IMR-90 (cell line): ENCODE data around the gene THAP9. TPM values are rescaled to one million over a fixed set of nuclear protein-coding genes. Genes with fewer than 3 reads are reported as not detected.

ENCODE experiments used
- ATAC-seq: fragments of 200-7000 bp; cut with Tn5 transposase; 2 replicates; pipeline ENCODE4 v1.9.1; 2020; ENCODE audit warnings: low read depth, mild to moderate bottlenecking, moderate library complexity
- Bru-seq: library from RNA; stranded (reverse); fragments of 400-500 nt; gene quantifications from one replicate; lab custom pipeline; 2021; lab: Mats Ljungman, UMichigan
- BruChase-seq, 2 experiments: library from RNA; stranded (reverse); fragments of 400-500 nt; gene quantifications; one replicate each; lab custom pipeline; 2021; lab: Mats Ljungman, UMichigan
- BruUV-seq: library from RNA; stranded (reverse); fragments of 400-500 nt; replicated peaks from 2 replicates; lab custom pipeline; 2021; lab: Mats Ljungman, UMichigan
- CTCF ChIA-PET: fragments of 300-600 bp; formaldehyde crosslinking; extraction: SDS; loops from one replicate; lab custom pipeline; 2021; ENCODE audit warnings: antibody characterized with exemption; lab: Yijun Ruan, JAX
- POLR2A ChIA-PET: fragments of 300-600 bp; sonication (Branson Sonifier 250); formaldehyde crosslinking; loops from one replicate; lab custom pipeline; 2022; ENCODE audit warnings: antibody characterized with exemption; ENCODE audit not compliant: unreplicated experiment; lab: Charles Lee
- DNase-seq: peaks from one replicate; pipeline ENCODE4 v3.0.0; 2013
- H2AFZ ChIP-seq: replicated peaks from 2 replicates; pipeline ENCODE3; 2013; ENCODE audit warnings: low read length, mild to moderate bottlenecking; ENCODE audit not compliant: poor library complexity
- H2AK5ac ChIP-seq: 2 replicates; pipeline ENCODE4 v1.6.1; 2013; ENCODE audit warnings: low read depth, low read length, inconsistent platforms
- H2AK9ac ChIP-seq: replicated peaks from 2 replicates; pipeline ENCODE3; 2013; ENCODE audit warnings: mild to moderate bottlenecking, low read depth, low read length, moderate library complexity; ENCODE audit not compliant: poor library complexity
- H2BK120ac ChIP-seq: 2 replicates; pipeline ENCODE4 v1.6.1; 2013; ENCODE audit warnings: low read depth, low read length, inconsistent platforms
- H2BK15ac ChIP-seq: 3 replicates; pipeline ENCODE4 v1.6.1; 2013; ENCODE audit warnings: low read depth, low read length, inconsistent platforms
- H2BK20ac ChIP-seq: 2 replicates; pipeline ENCODE4 v1.6.1; 2013; ENCODE audit warnings: low read depth, mild to moderate bottlenecking, inconsistent platforms, low read length, moderate library complexity
- H2BK5ac ChIP-seq: 2 replicates; pipeline ENCODE4 v1.6.1; 2013; ENCODE audit warnings: mild to moderate bottlenecking, low read depth, low read length, inconsistent platforms; ENCODE audit not compliant: poor library complexity, severe bottlenecking
- H3K14ac ChIP-seq: replicated peaks from 2 replicates; pipeline ENCODE4 v1.6.1; 2013; ENCODE audit warnings: low read depth, low read length, inconsistent platforms
- H3K18ac ChIP-seq: 2 replicates; pipeline ENCODE4 v1.6.1; 2013; ENCODE audit warnings: low read depth, low read length, control low read depth
- H3K23ac ChIP-seq: 2 replicates; pipeline ENCODE4 v1.6.1; 2013; ENCODE audit warnings: low read depth, low read length, inconsistent platforms
- H3K27ac ChIP-seq: 2 replicates; pipeline ENCODE4 v1.5.1; 2013; ENCODE audit warnings: mild to moderate bottlenecking, control low read depth, low read length; ENCODE audit not compliant: insufficient read depth
- H3K27me3 ChIP-seq: 2 replicates; pipeline ENCODE4 v1.6.1; 2013; ENCODE audit warnings: low read length; ENCODE audit not compliant: control insufficient read depth, insufficient read depth
- H3K36me3 ChIP-seq: 2 replicates; pipeline ENCODE4 v1.6.1; 2013; ENCODE audit warnings: low read length, mixed read lengths; ENCODE audit not compliant: control insufficient read depth, insufficient read depth
- H3K4ac ChIP-seq: 2 replicates; pipeline ENCODE4 v1.6.1; 2013; ENCODE audit warnings: low read depth, low read length, inconsistent platforms
- H3K4me1 ChIP-seq: 2 replicates; pipeline ENCODE4 v1.6.1; 2013; ENCODE audit warnings: low read length, mixed read lengths; ENCODE audit not compliant: control insufficient read depth, insufficient read depth
- H3K4me2 ChIP-seq: 2 replicates; pipeline ENCODE4 v1.6.1; 2013; ENCODE audit warnings: low read depth, mild to moderate bottlenecking, control low read depth, low read length, moderate library complexity
- H3K4me3 ChIP-seq: 2 replicates; pipeline ENCODE4 v1.5.1; 2013; ENCODE audit warnings: low read depth, mild to moderate bottlenecking, control low read depth, low read length, moderate library complexity; ENCODE audit not compliant: insufficient read depth
- H3K56ac ChIP-seq: 2 replicates; pipeline ENCODE4 v1.6.1; 2013; ENCODE audit warnings: low read length, inconsistent platforms; ENCODE audit not compliant: insufficient read depth; ENCODE audit errors: extremely low read depth
- H3K79me1 ChIP-seq, 2 experiments: 2 replicates each; pipeline ENCODE4 v1.6.1; 2013; ENCODE audit warnings: low read length in 2 of 2, inconsistent platforms in 1 of 2, low read depth in 1 of 2
- H3K9ac ChIP-seq: 2 replicates; pipeline ENCODE4 v1.6.1; 2013; ENCODE audit warnings: low read depth, low read length, control low read depth
- H3K9me1 ChIP-seq: 2 replicates; pipeline ENCODE4 v1.6.1; 2013; ENCODE audit warnings: low read length, inconsistent platforms; ENCODE audit not compliant: insufficient read depth
- H3K9me3 ChIP-seq: 2 replicates; pipeline ENCODE4 v1.6.1; 2013; ENCODE audit warnings: low read length; ENCODE audit not compliant: control insufficient read depth, insufficient read depth
- H4K20me1 ChIP-seq: 2 replicates; pipeline ENCODE4 v1.6.1; 2013; ENCODE audit warnings: low read length, inconsistent platforms; ENCODE audit not compliant: insufficient read depth
- H4K5ac ChIP-seq: 2 replicates; pipeline ENCODE4 v1.6.1; 2013; ENCODE audit warnings: mild to moderate bottlenecking, low read depth, low read length, control low read depth
- H4K8ac ChIP-seq, 2 experiments: 2 replicates each; pipeline ENCODE4 v1.6.1; 2013; ENCODE audit warnings: low read depth in 2 of 2, low read length in 2 of 2, control low read depth in 1 of 2, inconsistent platforms in 1 of 2
- H4K91ac ChIP-seq: 2 replicates; pipeline ENCODE4 v1.6.1; 2013; ENCODE audit warnings: low read depth, low read length, inconsistent platforms; ENCODE audit not compliant: insufficient read depth
- BHLHE40 ChIP-seq: fragments of 150-350 bp; IDR thresholded peaks from 2 replicates; pipeline ENCODE4 v1.6.1; 2016; ENCODE audit warnings: mild to moderate bottlenecking, low read depth, low read length
- CEBPB ChIP-seq: IDR thresholded peaks from 2 replicates; pipeline ENCODE4 v1.6.1; 2012; ENCODE audit warnings: low read depth, low read length, improper control_type of control experiment
- MAFK ChIP-seq: IDR thresholded peaks from 2 replicates; pipeline ENCODE4 v1.6.1; 2012; ENCODE audit warnings: low read depth, low read length, improper control_type of control experiment
- POLR2A ChIP-seq: IDR thresholded peaks from 2 replicates; pipeline ENCODE4 v1.6.1; 2012; ENCODE audit warnings: mild to moderate bottlenecking, low read depth, low read length
- RCOR1 ChIP-seq: IDR thresholded peaks from 2 replicates; pipeline ENCODE4 v1.6.1; 2012; ENCODE audit warnings: mild to moderate bottlenecking, low read length, improper control_type of control experiment; ENCODE audit not compliant: insufficient replicate concordance
- RFX5 ChIP-seq: IDR thresholded peaks from 2 replicates; pipeline ENCODE4 v1.8.0; 2012; ENCODE audit warnings: low read depth, mild to moderate bottlenecking, low read length, moderate library complexity
- WGBS, 2 experiments: methylation state at CpG; one replicate each; pipeline versions ENCODE4 v1.1.5 to v1.1.7; 2013; ENCODE audit warnings: missing lambda C conversion rate in 2 of 2; ENCODE audit not compliant: insufficient read length in 1 of 2; ENCODE audit errors: extremely low coverage in 2 of 2; 5-methylcytosine and 5-hydroxymethylcytosine counted together
- dilution Hi-C: fragments of 300-500 bp; cut with HindIII; formaldehyde crosslinking; loops from one replicate; pipeline ENCODE4 v1.14.3; 2018; ENCODE audit warnings: low sequenced_read_pairs; ENCODE audit not compliant: unreplicated experiment
- in situ Hi-C: fragments of 300-500 bp; cut with MboI; formaldehyde crosslinking; loops from 3 replicates; pipeline ENCODE4 v1.14.3; 2019; ENCODE audit warnings: low sequenced_read_pairs, inconsistent platforms, mixed read lengths
- intact Hi-C: fragments of 100-400 bp; cut with micrococcal nuclease; formaldehyde crosslinking; loops from 2 replicates; pipeline ENCODE4 v1.10.0; 2022
- long read RNA-seq: library from polyadenylated mRNA; unstranded; transcript quantifications from one replicate; pipeline ENCODE4 v2.0.0, GENCODE V29; 2021; ENCODE audit not compliant: unreplicated experiment
- polyA plus RNA-seq, 3 experiments: library from polyadenylated mRNA; depleted of rRNA; stranded (reverse); fragments of >200 nt; gene quantifications; 2 replicates each; pipeline ENCODE4 v1.2.3, GENCODE V29; 2012; ENCODE audit warnings: low replicate concordance in 1 of 3
- total RNA-seq: library from RNA; depleted of rRNA; stranded (reverse); fragments of >200 nt; gene quantifications from 2 replicates; pipeline ENCODE4 v1.2.3, GENCODE V29; 2012; rRNA removed
- TF ChIP-seq, protein P1 (sequence below): fragments of 150-350 bp; IDR thresholded peaks from 2 replicates; pipeline ENCODE4 v1.6.1; 2017; ENCODE audit warnings: mild to moderate bottlenecking, antibody characterized with exemption, low read length, low read depth
- TF ChIP-seq, protein P2 (sequence below): conservative IDR thresholded peaks from 2 replicates; pipeline ENCODE4 v1.5.1; 2012; ENCODE audit warnings: mild to moderate bottlenecking, low read depth, low read length, improper control_type of control experiment

THAP9 gene, protein sequence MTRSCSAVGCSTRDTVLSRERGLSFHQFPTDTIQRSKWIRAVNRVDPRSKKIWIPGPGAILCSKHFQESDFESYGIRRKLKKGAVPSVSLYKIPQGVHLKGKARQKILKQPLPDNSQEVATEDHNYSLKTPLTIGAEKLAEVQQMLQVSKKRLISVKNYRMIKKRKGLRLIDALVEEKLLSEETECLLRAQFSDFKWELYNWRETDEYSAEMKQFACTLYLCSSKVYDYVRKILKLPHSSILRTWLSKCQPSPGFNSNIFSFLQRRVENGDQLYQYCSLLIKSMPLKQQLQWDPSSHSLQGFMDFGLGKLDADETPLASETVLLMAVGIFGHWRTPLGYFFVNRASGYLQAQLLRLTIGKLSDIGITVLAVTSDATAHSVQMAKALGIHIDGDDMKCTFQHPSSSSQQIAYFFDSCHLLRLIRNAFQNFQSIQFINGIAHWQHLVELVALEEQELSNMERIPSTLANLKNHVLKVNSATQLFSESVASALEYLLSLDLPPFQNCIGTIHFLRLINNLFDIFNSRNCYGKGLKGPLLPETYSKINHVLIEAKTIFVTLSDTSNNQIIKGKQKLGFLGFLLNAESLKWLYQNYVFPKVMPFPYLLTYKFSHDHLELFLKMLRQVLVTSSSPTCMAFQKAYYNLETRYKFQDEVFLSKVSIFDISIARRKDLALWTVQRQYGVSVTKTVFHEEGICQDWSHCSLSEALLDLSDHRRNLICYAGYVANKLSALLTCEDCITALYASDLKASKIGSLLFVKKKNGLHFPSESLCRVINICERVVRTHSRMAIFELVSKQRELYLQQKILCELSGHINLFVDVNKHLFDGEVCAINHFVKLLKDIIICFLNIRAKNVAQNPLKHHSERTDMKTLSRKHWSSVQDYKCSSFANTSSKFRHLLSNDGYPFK
- total RNA-seq (2.9 and 4.2 TPM in 2 replicates), polyA plus RNA-seq (2012; rRNA removed) (0.86 and 0.98 TPM in 2 replicates), Bru-seq, nascent RNA (percentile 49 among the genes with signal in this experiment), BruChase-seq, experiment 1, labeled RNA remaining after a 6-hour chase (percentile 46 among the genes with signal in this experiment), BruChase-seq, experiment 2, labeled RNA remaining after a 2-hour chase (percentile 49 among the genes with signal in this experiment)
- polyA plus RNA-seq (2012; cell fraction: cytosol; rRNA removed) = 0.20 and 0.30 TPM in 2 replicates
- 0.17 and 1.7 TPM in 2 replicates for polyA plus RNA-seq (2012; cell fraction: nucleus; rRNA removed; ENCODE audit: low replicate concordance)
- long read RNA-seq, partial matches to known transcripts = 0 of 3 reads
- long read RNA-seq, other reads (novel, unspliced or antisense) = 1 of 3 reads

DNA sequence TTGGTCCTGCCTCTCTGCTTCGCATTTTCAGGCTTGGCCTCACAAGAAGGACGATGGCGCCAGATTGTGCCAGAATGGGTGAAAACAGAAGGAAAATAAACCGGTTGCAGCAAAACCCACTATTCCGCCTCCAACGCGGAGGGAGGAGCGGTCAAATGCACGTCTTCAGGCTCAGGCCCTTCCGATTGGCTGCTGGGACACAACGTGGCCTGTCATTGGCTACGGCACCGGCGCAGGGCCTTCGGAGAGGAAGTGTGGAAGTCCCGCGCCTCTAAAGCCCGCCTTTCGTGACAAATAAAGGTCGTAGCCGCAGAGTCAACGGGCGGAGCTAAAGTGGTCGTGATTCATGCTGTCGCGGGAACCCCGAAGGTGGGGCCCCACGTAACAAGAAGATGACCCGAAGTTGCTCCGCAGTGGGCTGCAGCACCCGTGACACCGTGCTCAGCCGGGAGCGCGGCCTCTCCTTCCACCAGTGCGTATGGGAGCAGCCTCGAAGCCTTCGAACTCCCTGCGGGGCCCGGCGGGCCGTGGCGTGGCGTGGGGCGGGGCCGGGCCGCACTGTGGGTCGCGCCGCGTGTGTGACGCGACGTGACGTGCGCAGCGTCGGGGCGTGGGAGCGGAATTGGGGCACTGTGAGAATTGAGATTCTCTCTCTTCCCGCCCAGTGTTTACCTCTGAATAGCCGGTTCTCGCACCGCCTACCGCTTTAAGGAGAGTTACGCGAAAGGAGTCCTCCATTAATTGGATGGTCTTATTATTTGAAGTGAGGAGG lies at the start of gene THAP9:
TSS of gene THAP9 (plus strand) at position 325 of the 772 bp plus-strand sequence. CDS start at position 393, 68 bp downstream.
- peak within 1 kb of the TSS; percentile 88 for H3K27ac ChIP-seq
- CTCF ChIA-PET = no interaction called here
- peak within 1 kb of the TSS; percentile 83 for H2AK5ac ChIP-seq
- H2AK9ac ChIP-seq = peak within 1 kb of the TSS; percentile 94
- H3K18ac ChIP-seq = peak within 1 kb of the TSS; percentile 61
- H2BK5ac ChIP-seq = peak within 1 kb of the TSS; percentile 96
- H4K8ac ChIP-seq = peak within 1 kb of the TSS; percentile 65 to 89
- peak within 1 kb of the TSS; percentile 88 for H3K9ac ChIP-seq
- H3K4me1 ChIP-seq = no peaks in the 10 kb centered on the region
- H3K9me3 ChIP-seq = no peaks in the 10 kb centered on the region
- H3K4ac ChIP-seq = peak within 1 kb of the TSS; percentile 88
- POLR2A ChIA-PET = interaction anchor here (0.6 kb wide), 3 partner anchors 9 to 135 kb away, joined by 3 to 8 read pairs (median 4); partner anchors contain the start of gene COPS4
- peak within 1 kb of the TSS; percentile 98 for H3K14ac ChIP-seq
- H4K91ac ChIP-seq = peak within 1 kb of the TSS; percentile 91
- H3K79me1 ChIP-seq = peaks cover 0 to 14% of the 10 kb centered on the region in 2 experiments; a peak in 2 of 4 replicates
- H3K56ac ChIP-seq = peak within 1 kb of the TSS; percentile 80
- intact Hi-C loops = loop anchor here (1.0 kb wide), 2 partner anchors 112 to 135 kb away; partner anchors contain the start of gene COPS4
- H3K4me2 ChIP-seq = peak within 1 kb of the TSS; percentile 74
- peak within 1 kb of the TSS; percentile 81 for H2BK120ac ChIP-seq
- peak within 1 kb of the TSS; percentile 59 for H4K5ac ChIP-seq
- no TSS peak for BruUV-seq
- DNase-seq (peak; percentile 100), ATAC-seq (peak; percentile 95)
- no peaks in the 10 kb centered on the region for H3K27me3 ChIP-seq
- H2BK15ac ChIP-seq = peak within 1 kb of the TSS; percentile 51
- H3K9me1 ChIP-seq = peaks cover 2% of the 10 kb centered on the region; the same call in 1 of the 2 replicates
- in situ Hi-C loops = no loop called here
- no peaks in the 10 kb centered on the region for H3K36me3 ChIP-seq
- peak within 1 kb of the TSS; percentile 69 for H3K4me3 ChIP-seq
- H2AFZ ChIP-seq = peak within 1 kb of the TSS; percentile 93
- H2BK20ac ChIP-seq = peak within 1 kb of the TSS; percentile 38; the same call in 1 of the 2 replicates
- 0% methylated on average over 32 of the region's 67 CpGs; no CpG with 5 or more reads in 1 of the 2 experiments for WGBS, 2 experiments
- H4K20me1 ChIP-seq = peaks cover 6% of the 10 kb centered on the region; the same call in 1 of the 2 replicates
- H3K23ac ChIP-seq = peak within 1 kb of the TSS; percentile 94
- dilution Hi-C loops = no loop called here
- TF ChIP-seq BHLHE40 (peak; percentile 28; the same call in 1 of the 2 replicates), RFX5 (0 out of 2 replicates have a peak, but pooled peaks have one; percentile 6), RCOR1 (peak; percentile 80), CEBPB (peak; percentile 23; the same call in 1 of the 2 replicates), MAFK (no peak), POLR2A (peak; percentile 96)
- TF ChIP-seq, protein P1, sequence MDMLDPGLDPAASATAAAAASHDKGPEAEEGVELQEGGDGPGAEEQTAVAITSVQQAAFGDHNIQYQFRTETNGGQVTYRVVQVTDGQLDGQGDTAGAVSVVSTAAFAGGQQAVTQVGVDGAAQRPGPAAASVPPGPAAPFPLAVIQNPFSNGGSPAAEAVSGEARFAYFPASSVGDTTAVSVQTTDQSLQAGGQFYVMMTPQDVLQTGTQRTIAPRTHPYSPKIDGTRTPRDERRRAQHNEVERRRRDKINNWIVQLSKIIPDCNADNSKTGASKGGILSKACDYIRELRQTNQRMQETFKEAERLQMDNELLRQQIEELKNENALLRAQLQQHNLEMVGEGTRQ = peak; percentile 59; the same call in 1 of the 2 replicates
- TF ChIP-seq, protein P2, sequence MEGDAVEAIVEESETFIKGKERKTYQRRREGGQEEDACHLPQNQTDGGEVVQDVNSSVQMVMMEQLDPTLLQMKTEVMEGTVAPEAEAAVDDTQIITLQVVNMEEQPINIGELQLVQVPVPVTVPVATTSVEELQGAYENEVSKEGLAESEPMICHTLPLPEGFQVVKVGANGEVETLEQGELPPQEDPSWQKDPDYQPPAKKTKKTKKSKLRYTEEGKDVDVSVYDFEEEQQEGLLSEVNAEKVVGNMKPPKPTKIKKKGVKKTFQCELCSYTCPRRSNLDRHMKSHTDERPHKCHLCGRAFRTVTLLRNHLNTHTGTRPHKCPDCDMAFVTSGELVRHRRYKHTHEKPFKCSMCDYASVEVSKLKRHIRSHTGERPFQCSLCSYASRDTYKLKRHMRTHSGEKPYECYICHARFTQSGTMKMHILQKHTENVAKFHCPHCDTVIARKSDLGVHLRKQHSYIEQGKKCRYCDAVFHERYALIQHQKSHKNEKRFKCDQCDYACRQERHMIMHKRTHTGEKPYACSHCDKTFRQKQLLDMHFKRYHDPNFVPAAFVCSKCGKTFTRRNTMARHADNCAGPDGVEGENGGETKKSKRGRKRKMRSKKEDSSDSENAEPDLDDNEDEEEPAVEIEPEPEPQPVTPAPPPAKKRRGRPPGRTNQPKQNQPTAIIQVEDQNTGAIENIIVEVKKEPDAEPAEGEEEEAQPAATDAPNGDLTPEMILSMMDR = no peak
